Adrenal gland (tissue), 5 donors: ENCODE data around the gene NFYC.

Source experiments
- POLR2A ChIP-seq, 2 donors: fragments of 450-650 bp; IDR thresholded peaks; one replicate each; pipeline ENCODE4 v1.6.1; 2017; ENCODE audit warnings: antibody characterized with exemption in 2 of 2, mild to moderate bottlenecking in 2 of 2, moderate library complexity in 1 of 2
- TF ChIP-seq, protein P1 (sequence below), 6 experiments: fragments of 450-650 bp in 4 of 6; fragments of 200-600 bp in 2 of 6; sonication (generic) in 1 of 6; IDR thresholded peaks; 1 replicate in 5 of 6; 2 replicates in 1 of 6; pipeline versions ENCODE4 v1.5.1 to v1.8.0; 2016 to 2021; ENCODE audit warnings: antibody characterized with exemption in 6 of 6, mild to moderate bottlenecking in 2 of 6, moderate library complexity in 1 of 6
- donor health status: DM: no; HTN: no; CAD: no.

DNA sequence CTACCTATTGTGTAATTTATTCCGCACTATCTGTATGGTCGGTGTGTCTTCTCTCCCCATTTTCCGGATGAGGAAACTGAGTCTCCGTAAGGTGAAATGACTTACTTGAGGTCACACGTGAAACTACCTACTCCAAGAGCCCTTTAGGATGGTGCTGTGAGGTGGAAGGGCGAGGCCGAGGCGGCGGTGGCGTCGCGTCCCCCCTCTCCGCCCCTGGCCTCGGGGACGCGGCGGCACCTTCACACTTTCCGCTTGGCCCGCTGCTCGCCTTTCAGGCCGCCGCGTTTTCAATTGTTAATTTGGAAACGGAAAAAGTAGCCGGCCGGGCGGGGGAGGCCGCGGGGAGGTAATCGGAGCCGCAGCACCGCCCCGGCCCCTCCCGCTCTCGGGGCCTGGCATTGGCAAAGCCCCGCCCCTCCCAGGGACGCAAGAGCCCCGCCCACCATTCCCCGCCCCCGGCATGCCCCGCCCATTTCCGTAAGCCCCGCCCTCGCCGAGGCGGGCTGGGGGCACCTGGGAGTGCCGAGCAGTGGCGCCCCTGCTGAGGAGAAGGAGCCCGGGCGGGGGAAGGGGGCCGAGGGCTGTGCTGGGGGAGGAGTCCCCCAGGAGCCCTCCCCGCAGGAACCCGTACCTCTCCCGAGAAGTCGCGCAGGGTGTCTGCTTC lies 110.7 kb downstream of the NFYC start:
- TF ChIP-seq, protein P1, sequence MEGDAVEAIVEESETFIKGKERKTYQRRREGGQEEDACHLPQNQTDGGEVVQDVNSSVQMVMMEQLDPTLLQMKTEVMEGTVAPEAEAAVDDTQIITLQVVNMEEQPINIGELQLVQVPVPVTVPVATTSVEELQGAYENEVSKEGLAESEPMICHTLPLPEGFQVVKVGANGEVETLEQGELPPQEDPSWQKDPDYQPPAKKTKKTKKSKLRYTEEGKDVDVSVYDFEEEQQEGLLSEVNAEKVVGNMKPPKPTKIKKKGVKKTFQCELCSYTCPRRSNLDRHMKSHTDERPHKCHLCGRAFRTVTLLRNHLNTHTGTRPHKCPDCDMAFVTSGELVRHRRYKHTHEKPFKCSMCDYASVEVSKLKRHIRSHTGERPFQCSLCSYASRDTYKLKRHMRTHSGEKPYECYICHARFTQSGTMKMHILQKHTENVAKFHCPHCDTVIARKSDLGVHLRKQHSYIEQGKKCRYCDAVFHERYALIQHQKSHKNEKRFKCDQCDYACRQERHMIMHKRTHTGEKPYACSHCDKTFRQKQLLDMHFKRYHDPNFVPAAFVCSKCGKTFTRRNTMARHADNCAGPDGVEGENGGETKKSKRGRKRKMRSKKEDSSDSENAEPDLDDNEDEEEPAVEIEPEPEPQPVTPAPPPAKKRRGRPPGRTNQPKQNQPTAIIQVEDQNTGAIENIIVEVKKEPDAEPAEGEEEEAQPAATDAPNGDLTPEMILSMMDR (IDR thresholded peaks at IDR 0.05), result no peak
- TF ChIP-seq POLR2A (IDR thresholded peaks at IDR 0.05), result no peak
